SK-MEL-5 (cell line): ENCODE results near the gene KRT36. TPM values are rescaled to one million over a fixed set of nuclear protein-coding genes. Genes with fewer than 3 reads are reported as not detected.

Source experiments
- small RNA-seq, 2 experiments: library from RNA; depleted of rRNA; stranded (forward); fragments of <200 nt; gene quantifications; one replicate each; pipeline ENCODE3, GENCODE V24; 2014
- total RNA-seq: library from RNA; depleted of rRNA; stranded (reverse); fragments of >200 nt; shearing (Covaris generic); gene quantifications from 2 replicates; pipeline ENCODE4 v1.2.3, GENCODE V29; 2014; rRNA removed

The KRT36 gene
- total RNA-seq, 1 experiment from 2014 or later, result not detected

Small RNA genes lying within 50 kb of the gene (small RNA-seq; reads per million reads assigned to genes)
- gene RNU2-32P, result 0.02 to 2.1 reads per million in 2 experiments

Other genes with a start within 250 kb of the KRT36 start
- gene KRTAP9-4, start 240.2 kb downstream of the KRT36 start, total RNA-seq, result not detected in 2 replicates
- gene KRTAP9-9, start 234.5 kb downstream of the KRT36 start, total RNA-seq, result not detected in 2 replicates
- not detected in 2 replicates for gene KRTAP9-6, start 224.5 kb downstream of the KRT36 start, total RNA-seq
- not detected in 2 replicates for gene KRTAP9-7, start 214.2 kb downstream of the KRT36 start, total RNA-seq
- not detected in 2 replicates for gene KRTAP29-1, start 187.1 kb downstream of the KRT36 start, total RNA-seq
- not detected in 2 replicates for gene KRTAP16-1, start 180.6 kb downstream of the KRT36 start, total RNA-seq
- not detected in 2 replicates for gene KRTAP17-1, start 174.2 kb downstream of the KRT36 start, total RNA-seq
- gene KRT33A, start 139.1 kb downstream of the KRT36 start, total RNA-seq, result not detected in 2 replicates
- gene KRT33B, start 120.1 kb downstream of the KRT36 start, total RNA-seq, result not detected in 2 replicates
- gene KRT34, start 107.6 kb downstream of the KRT36 start, total RNA-seq, result not detected in 2 replicates
- not detected in 2 replicates for gene KRT31, start 92.3 kb downstream of the KRT36 start, total RNA-seq
- not detected in 2 replicates for gene KRT37, start 65.3 kb downstream of the KRT36 start, total RNA-seq
- not detected in 2 replicates for gene KRT38, start 48.9 kb downstream of the KRT36 start, total RNA-seq
- gene KRT32, start 22.5 kb downstream of the KRT36 start, total RNA-seq, result not detected in 2 replicates
- not detected in 2 replicates for gene KRT35, start 8.8 kb downstream of the KRT36 start, total RNA-seq
- not detected in 2 replicates for gene KRT13, start 15.7 kb upstream of the KRT36 start, total RNA-seq
- gene KRT15, start 29.0 kb upstream of the KRT36 start, total RNA-seq, result 0.13 and 0.61 TPM in 2 replicates
- not detected in 2 replicates for gene KRT19, start 38.4 kb upstream of the KRT36 start, total RNA-seq
- not detected in 2 replicates for gene KRT9, start 82.1 kb upstream of the KRT36 start, total RNA-seq
- not detected in 2 replicates for gene KRT14, start 97.0 kb upstream of the KRT36 start, total RNA-seq
- not detected in 2 replicates for gene KRT16, start 122.9 kb upstream of the KRT36 start, total RNA-seq
- not detected in 2 replicates for gene KRT17, start 134.7 kb upstream of the KRT36 start, total RNA-seq
- gene EIF1, start 199.0 kb upstream of the KRT36 start, total RNA-seq, result 129 and 155 TPM in 2 replicates
- gene GAST, start 222.4 kb upstream of the KRT36 start, total RNA-seq, result not detected in 2 replicates
- gene HAP1, start 244.7 kb upstream of the KRT36 start, total RNA-seq, result 0.40 and 0.53 TPM in 2 replicates